Measurements from ENCODE around the gene GRAPL.
"Not testable (repeated sequence)": the region's sequence is repeated elsewhere in the genome, so short reads cannot be mapped to it uniquely, and the experiment has no call there.

DNA sequence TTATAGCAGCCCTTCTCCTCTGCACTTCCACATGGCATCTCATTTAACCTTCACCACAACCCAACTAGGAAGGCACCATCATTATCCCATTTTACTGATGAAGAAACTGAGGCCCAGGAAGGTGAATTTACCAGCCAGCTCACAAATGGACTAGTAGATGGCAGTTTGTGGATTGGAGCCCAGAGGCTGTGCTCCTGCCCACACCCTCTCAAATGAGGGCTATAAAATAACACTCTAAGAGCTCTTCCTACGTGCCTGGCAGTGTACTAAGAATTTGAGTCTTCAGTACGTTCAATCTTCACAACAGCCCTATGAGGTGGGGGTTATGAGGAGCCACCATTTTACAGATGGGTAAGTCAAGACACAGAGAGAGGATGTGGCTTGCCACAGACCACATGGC lies 31.5 kb downstream of the GRAPL start:
- not testable (repeated sequence) for TF ChIP-seq CTCF (IDR thresholded peaks at IDR 0.05); EZH2 (IDR thresholded peaks at IDR 0.05; ENCODE audit: borderline replicate concordance, insufficient read depth, low read depth, low read length, poor library complexity, severe bottlenecking)
